GM23338 (cell line): ENCODE measurements around the gene CDK11A. TPM values are rescaled to one million over a fixed set of nuclear protein-coding genes. Genes with fewer than 3 reads are reported as not detected.
"Not testable (repeated sequence)": the region's sequence is repeated elsewhere in the genome, so short reads cannot be mapped to it uniquely, and the experiment has no call there.

Experiments
- ATAC-seq: fragments of 200-7000 bp; cut with Tn5 transposase; 3 replicates; pipeline ENCODE4 v1.9.1; 2020
- DNase-seq: peaks from one replicate; pipeline ENCODE4 v3.0.0-alpha.2; 2015; ENCODE audit warnings: low spot score
- H2AFZ ChIP-seq: fragments of 200-600 bp; sonication (generic); 2 replicates; pipeline ENCODE4 v1.8.0; 2016; ENCODE audit warnings: antibody characterized with exemption, mild to moderate bottlenecking, moderate library complexity
- H3F3A ChIP-seq: fragments of 200-600 bp; sonication (generic); replicated peaks from 2 replicates; pipeline ENCODE4 v1.8.0; 2017; ENCODE audit warnings: antibody characterized with exemption, mixed run types, low read depth
- H3K27ac ChIP-seq: fragments of 200-600 bp; sonication (generic); 2 replicates; pipeline ENCODE4 v1.6.1; 2016; ENCODE audit warnings: low read depth
- H3K27me3 ChIP-seq: fragments of 200-600 bp; sonication (generic); 2 replicates; pipeline ENCODE4 v1.8.0; 2016; ENCODE audit warnings: mild to moderate bottlenecking, mixed run types, moderate library complexity; ENCODE audit not compliant: insufficient read depth
- H3K36me3 ChIP-seq: fragments of 200-600 bp; sonication (generic); 2 replicates; pipeline ENCODE4 v1.8.0; 2016; ENCODE audit warnings: mild to moderate bottlenecking; ENCODE audit not compliant: insufficient read depth
- H3K4me1 ChIP-seq: fragments of 200-600 bp; sonication (generic); 2 replicates; pipeline ENCODE4 v1.8.0; 2016; ENCODE audit warnings: mild to moderate bottlenecking, moderate library complexity; ENCODE audit not compliant: insufficient read depth
- H3K4me2 ChIP-seq: fragments of 200-600 bp; sonication (generic); 2 replicates; pipeline ENCODE4 v1.7.1; 2017; ENCODE audit warnings: mixed run types
- H3K4me3 ChIP-seq: fragments of 200-600 bp; sonication (generic); 2 replicates; pipeline ENCODE4 v1.6.1; 2016; ENCODE audit warnings: mixed run types
- H3K79me2 ChIP-seq: fragments of 200-600 bp; sonication (generic); replicated peaks from 2 replicates; pipeline ENCODE4 v1.8.0; 2017; ENCODE audit warnings: mild to moderate bottlenecking; ENCODE audit not compliant: insufficient read depth
- H3K9me2 ChIP-seq: fragments of 200-600 bp; sonication (generic); 2 replicates; pipeline ENCODE4 v1.8.0; 2017; ENCODE audit not compliant: insufficient read depth
- H4K20me1 ChIP-seq: fragments of 200-600 bp; sonication (generic); replicated peaks from 2 replicates; pipeline ENCODE4 v1.8.0; 2017; ENCODE audit warnings: mild to moderate bottlenecking; ENCODE audit not compliant: insufficient read depth
- H3K27ac Mint-ChIP-seq: 2 replicates; pipeline ENCODE4 v1.8.0; 2020; ENCODE audit warnings: inconsistent platforms, mild to moderate bottlenecking, moderate library complexity, mixed read lengths
- H3K27me3 Mint-ChIP-seq: 3 replicates; pipeline ENCODE4 v1.8.0; 2022; ENCODE audit warnings: low read depth, mild to moderate bottlenecking, moderate library complexity, mixed read lengths, inconsistent platforms; ENCODE audit not compliant: insufficient read depth, poor library complexity
- H3K36me3 Mint-ChIP-seq: 3 replicates; pipeline ENCODE4 v1.8.0; 2021; ENCODE audit warnings: low read depth, mild to moderate bottlenecking, inconsistent platforms, moderate library complexity, mixed read lengths
- H3K4me1 Mint-ChIP-seq: 3 replicates; pipeline ENCODE4 v1.8.0; 2020; ENCODE audit warnings: mild to moderate bottlenecking, inconsistent platforms, mixed read lengths
- H3K4me3 Mint-ChIP-seq: 3 replicates; pipeline ENCODE4 v1.8.0; 2021; ENCODE audit warnings: moderate library complexity, mild to moderate bottlenecking, inconsistent platforms, mixed read lengths
- H3K9me3 Mint-ChIP-seq: 3 replicates; pipeline ENCODE4 v1.8.0; 2020; ENCODE audit warnings: moderate library complexity, mild to moderate bottlenecking, inconsistent platforms, mixed read lengths
- polyA plus RNA-seq: library from polyadenylated mRNA; unstranded; fragments of >200 nt; fragmentation: Nextera tagmentation; extraction: Ambion mirVana; gene quantifications from 2 replicates; pipeline ENCODE4 v1.2.1, GENCODE V29; 2016
- total RNA-seq: library from RNA; depleted of rRNA; stranded (reverse); fragments of >200 nt; shearing (Covaris generic); gene quantifications from 2 replicates; pipeline ENCODE4 v1.2.3, GENCODE V29; 2014

CDK11A gene
- total and polyA plus RNA-seq, 2 experiments from 2014 or later, result 22.8 to 72.6 TPM

GRCh38 chr1:1715109-1715883 lies 8.9 kb downstream of the CDK11A start:
- not testable (repeated sequence) for H3K9me2 ChIP-seq, H3K79me2 ChIP-seq, H3F3A ChIP-seq, DNase-seq, H3K36me3 ChIP-seq, H3K27me3 ChIP-seq, H3K27ac ChIP-seq, H3K4me3 Mint-ChIP-seq, H4K20me1 ChIP-seq, H3K4me1 Mint-ChIP-seq, H3K27ac Mint-ChIP-seq, H3K4me2 ChIP-seq, H3K9me3 Mint-ChIP-seq, H2AFZ ChIP-seq, H3K4me1 ChIP-seq, ATAC-seq, H3K27me3 Mint-ChIP-seq, H3K4me3 ChIP-seq
- H3K36me3 Mint-ChIP-seq, result peaks cover 44% of the 10 kb centered on the region

- H3K4me1 Mint-ChIP-seq, H3K27ac ChIP-seq, H3F3A ChIP-seq, H2AFZ ChIP-seq, H3K4me3 Mint-ChIP-seq, H4K20me1 ChIP-seq, H3K27me3 ChIP-seq, ATAC-seq, H3K79me2 ChIP-seq, H3K27ac Mint-ChIP-seq, H3K36me3 ChIP-seq, H3K9me2 ChIP-seq, H3K36me3 Mint-ChIP-seq, H3K4me3 ChIP-seq, H3K4me1 ChIP-seq, DNase-seq, H3K9me3 Mint-ChIP-seq, H3K27me3 Mint-ChIP-seq, H3K4me2 ChIP-seq: not testable (repeated sequence)
Observed at GRCh38 chr1:1707897-1708296, 16.3 kb downstream of the CDK11A start.

- H3K36me3 ChIP-seq, H3F3A ChIP-seq: not testable (repeated sequence)
Observed at GRCh38 chr1:1707241-1707640, 16.9 kb downstream of the CDK11A start.

GRCh38 chr1:1705623-1706022 lies 18.5 kb downstream of the CDK11A start:
- H3K4me3 Mint-ChIP-seq, H3K4me2 ChIP-seq, H3K36me3 Mint-ChIP-seq, H3K27ac Mint-ChIP-seq, H3K4me1 Mint-ChIP-seq, H4K20me1 ChIP-seq, H3K9me3 Mint-ChIP-seq, H3K36me3 ChIP-seq, H3K4me3 ChIP-seq, H3K27me3 ChIP-seq, H3K4me1 ChIP-seq, H3K27ac ChIP-seq, H3K27me3 Mint-ChIP-seq, H3F3A ChIP-seq, ATAC-seq, DNase-seq, H3K9me2 ChIP-seq, H2AFZ ChIP-seq, H3K79me2 ChIP-seq: not testable (repeated sequence)

More at GRCh38 chr1:1707241-1707640, 16.9 kb downstream of the CDK11A start:
- H3K4me1 ChIP-seq, H3K27me3 Mint-ChIP-seq, DNase-seq, H3K27ac Mint-ChIP-seq, H4K20me1 ChIP-seq, H3K36me3 Mint-ChIP-seq, H3K9me2 ChIP-seq, H3K4me3 Mint-ChIP-seq, H3K27me3 ChIP-seq, H2AFZ ChIP-seq, H3K4me1 Mint-ChIP-seq, H3K9me3 Mint-ChIP-seq, H3K79me2 ChIP-seq, H3K4me3 ChIP-seq, ATAC-seq, H3K27ac ChIP-seq, H3K4me2 ChIP-seq: not testable (repeated sequence)

- not testable (repeated sequence) for H3K27me3 Mint-ChIP-seq, H3K4me3 Mint-ChIP-seq, H3K27me3 ChIP-seq, DNase-seq, H3K27ac Mint-ChIP-seq, H3K9me3 Mint-ChIP-seq, H3F3A ChIP-seq, H3K79me2 ChIP-seq, H3K4me1 ChIP-seq, H2AFZ ChIP-seq, H3K9me2 ChIP-seq, ATAC-seq, H3K27ac ChIP-seq, H3K4me1 Mint-ChIP-seq, H3K4me3 ChIP-seq, H3K36me3 Mint-ChIP-seq, H3K36me3 ChIP-seq, H4K20me1 ChIP-seq, H3K4me2 ChIP-seq
Observed at GRCh38 chr1:1704284-1704957, 19.7 kb downstream of the CDK11A start.
